BE2C (cell line): ENCODE measurements around the gene RBMS3.

Experiments
- DNase-seq: peaks from one replicate; pipeline ENCODE4 v3.0.0-alpha.2; 2020
- H3K27me3 ChIP-seq: fragments of 250-450 bp; sonication (Bioruptor Pico); 2 replicates; pipeline ENCODE4 v1.5.1; 2020; ENCODE audit warnings: mild to moderate bottlenecking
- H3K36me3 ChIP-seq: fragments of 250-450 bp; sonication (Bioruptor Pico); 2 replicates; pipeline ENCODE4 v1.5.1; 2020; ENCODE audit warnings: mild to moderate bottlenecking
- H3K4me1 ChIP-seq: fragments of 250-450 bp; sonication (Bioruptor Pico); 2 replicates; pipeline ENCODE4 v1.5.1; 2020
- H3K4me3 ChIP-seq: 2 replicates; pipeline ENCODE4 v1.5.1; 2011; ENCODE audit warnings: low read depth, low read length
- H3K9me3 ChIP-seq: fragments of 250-450 bp; sonication (Bioruptor Pico); 2 replicates; pipeline ENCODE4 v1.5.1; 2020
- TF ChIP-seq, protein P1 (sequence below): IDR thresholded peaks from 2 replicates; pipeline ENCODE4 v1.5.1; 2012; ENCODE audit warnings: mild to moderate bottlenecking, low read depth, low read length

The RBMS3 gene

DNA sequence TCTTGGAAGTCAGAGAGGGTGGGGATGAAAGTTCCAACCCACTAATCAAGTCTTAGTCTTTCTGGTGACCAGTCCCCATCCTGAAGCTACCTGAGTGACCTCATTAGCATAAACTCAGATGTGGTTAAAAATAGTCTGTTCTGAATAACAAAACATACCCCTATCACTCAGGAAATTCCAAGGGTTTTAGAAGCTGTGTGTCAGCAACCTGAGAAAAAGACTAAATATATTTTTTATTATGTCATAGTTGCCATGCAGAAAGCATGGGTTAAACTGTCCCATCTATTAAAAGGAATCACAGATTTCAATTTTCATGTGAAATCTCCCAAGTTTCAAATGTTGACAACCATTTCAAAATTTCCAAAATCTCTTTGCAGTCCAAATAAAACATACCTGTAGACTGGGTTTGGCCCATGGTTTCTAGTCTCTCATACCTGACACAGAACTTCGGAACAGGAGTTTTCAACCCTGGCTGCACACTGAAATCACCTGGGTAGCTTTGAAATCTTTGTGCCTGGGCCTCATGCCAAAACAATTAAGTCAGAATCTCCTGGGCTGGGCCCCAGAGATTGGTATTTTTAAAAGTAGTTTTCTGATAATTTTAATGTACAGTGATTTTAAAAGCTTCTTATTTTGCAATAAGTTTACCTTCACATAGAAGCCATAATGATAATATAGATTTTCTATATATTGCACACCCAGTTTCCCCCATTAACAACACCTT, 476.3 kb downstream of the RBMS3 start:
- TF ChIP-seq, protein P1, sequence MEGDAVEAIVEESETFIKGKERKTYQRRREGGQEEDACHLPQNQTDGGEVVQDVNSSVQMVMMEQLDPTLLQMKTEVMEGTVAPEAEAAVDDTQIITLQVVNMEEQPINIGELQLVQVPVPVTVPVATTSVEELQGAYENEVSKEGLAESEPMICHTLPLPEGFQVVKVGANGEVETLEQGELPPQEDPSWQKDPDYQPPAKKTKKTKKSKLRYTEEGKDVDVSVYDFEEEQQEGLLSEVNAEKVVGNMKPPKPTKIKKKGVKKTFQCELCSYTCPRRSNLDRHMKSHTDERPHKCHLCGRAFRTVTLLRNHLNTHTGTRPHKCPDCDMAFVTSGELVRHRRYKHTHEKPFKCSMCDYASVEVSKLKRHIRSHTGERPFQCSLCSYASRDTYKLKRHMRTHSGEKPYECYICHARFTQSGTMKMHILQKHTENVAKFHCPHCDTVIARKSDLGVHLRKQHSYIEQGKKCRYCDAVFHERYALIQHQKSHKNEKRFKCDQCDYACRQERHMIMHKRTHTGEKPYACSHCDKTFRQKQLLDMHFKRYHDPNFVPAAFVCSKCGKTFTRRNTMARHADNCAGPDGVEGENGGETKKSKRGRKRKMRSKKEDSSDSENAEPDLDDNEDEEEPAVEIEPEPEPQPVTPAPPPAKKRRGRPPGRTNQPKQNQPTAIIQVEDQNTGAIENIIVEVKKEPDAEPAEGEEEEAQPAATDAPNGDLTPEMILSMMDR = no peak
- H3K9me3 ChIP-seq = no peaks in the 10 kb centered on the region
- no peaks in the 10 kb centered on the region for H3K36me3 ChIP-seq
- H3K27me3 ChIP-seq = no peaks in the 10 kb centered on the region
- no peak overlapping the region for H3K4me3 ChIP-seq
- DNase-seq = no peak
- no peaks in the 10 kb centered on the region; the same call in 1 of the 2 replicates for H3K4me1 ChIP-seq

GRCh38 chr3:29758108-29758433, 477.2 kb downstream of the RBMS3 start:
- Histone ChIP-seq H3K36me3 (no peaks in the 10 kb centered on the region), H3K4me3 (no peak overlapping the region), H3K9me3 (no peaks in the 10 kb centered on the region), H3K4me1 (peaks cover 3% of the 10 kb centered on the region), H3K27me3 (no peaks in the 10 kb centered on the region)
- TF ChIP-seq, protein P1 = no peak
- DNase-seq = no peak

DNA sequence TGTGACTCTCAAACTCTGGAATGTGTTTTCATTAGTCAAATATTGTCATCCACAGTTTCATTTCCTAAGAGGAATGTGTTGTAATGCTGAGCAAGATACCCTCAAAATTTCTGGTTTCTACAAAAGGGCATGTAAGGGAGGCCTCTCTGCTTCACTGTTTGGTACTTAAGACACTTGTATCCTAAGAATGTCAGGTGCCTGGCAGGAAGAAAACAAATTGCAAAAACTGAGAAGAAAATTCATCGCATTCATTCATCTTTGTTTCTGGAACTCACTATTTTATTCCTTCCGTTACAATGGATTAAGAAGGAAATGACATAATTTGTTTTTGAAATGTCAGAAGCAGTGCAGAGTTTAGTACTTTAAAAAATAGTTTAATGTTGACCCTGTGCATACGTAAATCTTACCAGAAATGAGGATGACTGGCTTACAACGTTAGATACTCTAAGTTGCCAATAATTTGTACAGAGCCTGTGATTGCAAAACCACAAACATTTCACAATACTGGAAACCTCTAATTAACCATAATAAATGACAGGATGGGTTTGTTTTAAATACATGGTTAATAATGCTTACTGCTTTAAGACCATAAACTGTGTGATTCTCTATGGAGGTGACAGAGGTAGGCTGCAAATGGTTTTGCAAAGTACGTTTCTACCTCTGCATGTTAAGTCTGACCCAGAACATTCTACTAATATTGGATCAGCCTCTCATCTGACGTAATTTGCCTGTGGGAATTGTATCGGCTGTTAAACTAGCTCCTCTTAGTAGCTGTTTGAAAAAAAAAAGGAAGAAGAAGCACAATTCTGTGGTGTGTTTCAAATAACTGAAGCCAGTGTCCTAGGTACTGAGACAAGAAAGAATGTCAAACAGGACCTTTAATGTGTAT, 477.8 kb downstream of the RBMS3 start:
- Histone ChIP-seq H3K4me1 (peaks cover 9% of the 10 kb centered on the region), H3K27me3 (no peaks in the 10 kb centered on the region), H3K4me3 (no peak overlapping the region), H3K9me3 (no peaks in the 10 kb centered on the region), H3K36me3 (no peaks in the 10 kb centered on the region)
- DNase-seq = no peak
- TF ChIP-seq, protein P1 = no peak

- Histone ChIP-seq H3K4me1 (peaks cover 12% of the 10 kb centered on the region), H3K9me3 (no peaks in the 10 kb centered on the region), H3K4me3 (no peak overlapping the region), H3K36me3 (no peaks in the 10 kb centered on the region), H3K27me3 (no peaks in the 10 kb centered on the region)
- no peak for DNase-seq
- TF ChIP-seq, protein P1 = no peak
Observed at GRCh38 chr3:29759411-29760225, 478.7 kb downstream of the RBMS3 start.

- no peaks in the 10 kb centered on the region for H3K27me3 ChIP-seq
- peaks cover 12% of the 10 kb centered on the region for H3K4me1 ChIP-seq
- TF ChIP-seq, protein P1 = no peak
- DNase-seq = no peak
- H3K4me3 ChIP-seq = no peak overlapping the region
- no peaks in the 10 kb centered on the region for H3K36me3 ChIP-seq
- H3K9me3 ChIP-seq = no peaks in the 10 kb centered on the region
Observed at GRCh38 chr3:29760226-29760685, 479.4 kb downstream of the RBMS3 start.
